ENCODE data around the gene NKX1-1.

DNA sequence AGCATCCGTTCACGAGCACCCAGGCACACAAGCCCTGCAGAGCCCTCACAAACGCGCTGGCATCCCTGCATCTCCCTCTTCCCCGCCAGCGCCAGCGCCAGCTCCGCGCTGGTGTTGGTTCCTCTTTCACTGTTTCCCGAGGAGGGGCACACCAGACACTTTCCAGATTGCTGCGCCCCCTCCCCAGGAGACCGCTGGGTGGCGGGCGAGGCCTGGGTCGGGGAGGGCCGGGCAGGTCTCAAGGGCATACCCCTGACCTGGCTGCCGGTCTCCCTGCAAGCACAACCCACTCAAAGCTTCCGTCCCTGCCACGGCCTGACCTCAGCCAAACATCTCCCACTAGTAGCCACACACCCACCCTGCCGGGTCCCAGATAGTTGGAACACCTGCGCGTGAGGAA lies 2.2 kb upstream of the NKX1-1 start:
- no peak for TF ChIP-seq POLR2AphosphoS5 (IDR thresholded peaks at IDR 0.05; ENCODE audit: low read depth, low read length)
- TF ChIP-seq, protein P1, sequence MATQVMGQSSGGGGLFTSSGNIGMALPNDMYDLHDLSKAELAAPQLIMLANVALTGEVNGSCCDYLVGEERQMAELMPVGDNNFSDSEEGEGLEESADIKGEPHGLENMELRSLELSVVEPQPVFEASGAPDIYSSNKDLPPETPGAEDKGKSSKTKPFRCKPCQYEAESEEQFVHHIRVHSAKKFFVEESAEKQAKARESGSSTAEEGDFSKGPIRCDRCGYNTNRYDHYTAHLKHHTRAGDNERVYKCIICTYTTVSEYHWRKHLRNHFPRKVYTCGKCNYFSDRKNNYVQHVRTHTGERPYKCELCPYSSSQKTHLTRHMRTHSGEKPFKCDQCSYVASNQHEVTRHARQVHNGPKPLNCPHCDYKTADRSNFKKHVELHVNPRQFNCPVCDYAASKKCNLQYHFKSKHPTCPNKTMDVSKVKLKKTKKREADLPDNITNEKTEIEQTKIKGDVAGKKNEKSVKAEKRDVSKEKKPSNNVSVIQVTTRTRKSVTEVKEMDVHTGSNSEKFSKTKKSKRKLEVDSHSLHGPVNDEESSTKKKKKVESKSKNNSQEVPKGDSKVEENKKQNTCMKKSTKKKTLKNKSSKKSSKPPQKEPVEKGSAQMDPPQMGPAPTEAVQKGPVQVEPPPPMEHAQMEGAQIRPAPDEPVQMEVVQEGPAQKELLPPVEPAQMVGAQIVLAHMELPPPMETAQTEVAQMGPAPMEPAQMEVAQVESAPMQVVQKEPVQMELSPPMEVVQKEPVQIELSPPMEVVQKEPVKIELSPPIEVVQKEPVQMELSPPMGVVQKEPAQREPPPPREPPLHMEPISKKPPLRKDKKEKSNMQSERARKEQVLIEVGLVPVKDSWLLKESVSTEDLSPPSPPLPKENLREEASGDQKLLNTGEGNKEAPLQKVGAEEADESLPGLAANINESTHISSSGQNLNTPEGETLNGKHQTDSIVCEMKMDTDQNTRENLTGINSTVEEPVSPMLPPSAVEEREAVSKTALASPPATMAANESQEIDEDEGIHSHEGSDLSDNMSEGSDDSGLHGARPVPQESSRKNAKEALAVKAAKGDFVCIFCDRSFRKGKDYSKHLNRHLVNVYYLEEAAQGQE (IDR thresholded peaks at IDR 0.05; ENCODE audit: insufficient read depth in 1 of 2, low read depth in 2 of 2, low read length in 2 of 2): no peak
